Fibroblast of peridontal ligament (primary cell): Measurements from ENCODE around the gene TBXA2R.
A peak's percentile ranks its signal among the peaks of the same experiment; 100 is the strongest.
"Not testable (repeated sequence)": the region's sequence is repeated elsewhere in the genome, so short reads cannot be mapped to it uniquely, and the experiment has no call there.

Experiments
- DNase-seq: peaks from one replicate; pipeline ENCODE4 v3.0.0-alpha.2; 2010; ENCODE audit errors: extremely low read depth

Gene TBXA2R

DNA sequence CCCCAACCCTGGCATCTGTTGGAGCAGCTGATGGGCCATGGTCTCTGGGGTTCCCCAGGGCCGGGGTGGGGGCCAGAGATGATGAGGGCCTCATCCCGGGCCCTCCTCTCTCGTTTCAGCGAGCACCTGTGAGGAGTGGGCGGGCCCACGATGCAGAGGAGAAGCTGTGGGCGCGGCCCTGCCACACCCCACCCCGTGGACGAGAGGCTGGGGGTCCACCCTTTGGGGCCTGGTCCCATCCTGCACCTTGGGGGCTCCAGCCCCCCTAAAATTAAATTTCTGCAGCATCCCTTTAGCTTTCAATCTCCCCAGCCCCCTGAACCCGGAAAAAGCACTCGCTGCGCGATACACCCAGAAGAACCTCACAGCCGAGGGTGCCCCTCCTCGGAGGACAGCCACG, 28.3 kb downstream of the TBXA2R start:
- DNase-seq, result no peak

DNA sequence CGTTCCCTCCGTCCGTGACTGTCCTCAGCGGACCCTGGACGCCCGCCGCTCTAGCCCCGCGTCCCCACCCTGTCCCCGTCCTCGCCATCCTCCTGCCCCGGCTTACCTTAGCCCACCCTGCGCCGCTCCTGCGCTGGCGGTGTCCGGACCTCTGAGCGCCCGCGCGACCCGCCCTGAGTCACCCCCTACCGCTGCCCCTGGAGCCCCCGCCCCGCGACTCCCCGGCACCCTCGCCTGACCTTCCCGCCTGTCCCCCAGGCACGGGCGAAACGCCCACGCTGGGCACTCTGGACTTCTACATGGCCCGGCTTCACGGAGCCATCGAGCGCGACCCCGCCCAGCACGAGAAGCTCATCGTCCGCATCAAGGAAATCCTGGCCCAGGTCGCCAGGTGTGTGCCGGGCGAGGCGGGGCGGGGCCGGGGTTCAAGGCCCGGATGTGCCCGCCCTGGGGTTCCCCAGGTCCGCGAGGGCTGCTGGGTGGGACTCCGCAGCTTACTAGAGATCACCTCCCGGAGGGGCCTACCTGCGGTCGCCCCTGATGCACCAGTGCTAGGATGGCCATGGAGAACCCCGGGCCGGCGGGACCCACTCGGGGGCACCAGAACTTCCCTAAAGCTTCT, 28.8 kb downstream of the TBXA2R start:
- no peak for DNase-seq

DNA sequence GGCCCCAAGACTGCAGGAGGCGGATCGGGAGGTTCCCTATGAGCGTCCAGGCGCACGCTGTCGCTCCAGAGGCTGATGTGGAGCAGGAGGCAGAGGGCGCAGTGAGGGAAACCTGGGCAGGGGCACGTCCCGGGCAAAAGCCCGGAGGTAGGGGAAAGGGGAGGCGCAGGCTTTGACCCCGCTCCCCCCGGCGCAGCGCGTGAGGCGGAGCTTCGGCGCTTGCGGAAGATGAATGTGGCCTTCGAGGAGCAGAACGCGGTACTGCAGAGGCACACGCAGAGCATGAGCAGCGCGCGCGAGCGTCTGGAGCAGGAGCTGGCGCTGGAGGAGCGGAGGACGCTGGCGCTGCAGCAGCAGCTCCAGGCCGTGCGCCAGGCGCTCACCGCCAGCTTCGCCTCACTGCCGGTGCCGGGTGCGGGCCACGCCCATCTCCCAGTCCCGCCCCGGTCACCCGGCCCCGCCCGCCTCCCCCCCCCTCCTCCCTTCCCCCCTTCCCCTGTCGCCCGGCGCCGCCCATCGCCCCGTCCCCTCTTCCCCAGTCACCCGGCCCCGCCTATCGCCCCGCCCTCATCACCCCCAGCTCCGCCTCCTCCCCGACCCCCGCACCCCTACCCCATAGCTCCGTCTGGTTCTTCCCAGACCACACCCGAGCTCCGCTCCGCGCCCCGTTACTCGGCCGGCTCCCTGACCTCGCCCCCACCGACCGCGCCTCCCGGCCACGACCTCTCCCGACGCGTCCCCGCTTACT, 29.8 kb downstream of the TBXA2R start:
- no peak for DNase-seq

- no peak for DNase-seq
These were observed 30.6 kb downstream of the TBXA2R start for GRCh38 chr19:3575949-3576673.

DNA sequence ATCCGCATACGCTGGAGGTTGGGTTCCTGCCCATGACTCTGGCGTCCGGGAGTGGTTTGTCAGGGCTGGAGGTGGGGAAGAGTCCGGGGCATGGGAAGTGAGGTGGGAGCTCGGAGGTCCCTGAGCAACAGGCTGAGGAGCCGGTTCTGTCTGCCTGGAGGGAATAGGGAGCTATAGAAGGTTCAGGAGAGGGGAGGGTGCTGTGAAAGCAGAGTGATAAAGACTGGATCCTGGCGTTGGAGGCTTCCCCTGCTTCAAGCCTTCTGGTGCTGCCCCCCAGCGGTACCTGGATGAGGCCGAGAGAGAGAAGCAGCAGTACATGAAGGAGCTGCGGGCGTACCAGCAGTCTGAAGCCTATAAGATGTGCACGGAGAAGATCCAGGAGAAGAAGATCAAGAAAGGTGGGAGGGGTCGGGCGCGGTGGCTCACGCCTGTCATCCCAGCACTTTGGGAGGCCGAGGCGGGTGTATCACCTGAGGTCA, 31.4 kb downstream of the TBXA2R start:
- DNase-seq, result no peak

DNA sequence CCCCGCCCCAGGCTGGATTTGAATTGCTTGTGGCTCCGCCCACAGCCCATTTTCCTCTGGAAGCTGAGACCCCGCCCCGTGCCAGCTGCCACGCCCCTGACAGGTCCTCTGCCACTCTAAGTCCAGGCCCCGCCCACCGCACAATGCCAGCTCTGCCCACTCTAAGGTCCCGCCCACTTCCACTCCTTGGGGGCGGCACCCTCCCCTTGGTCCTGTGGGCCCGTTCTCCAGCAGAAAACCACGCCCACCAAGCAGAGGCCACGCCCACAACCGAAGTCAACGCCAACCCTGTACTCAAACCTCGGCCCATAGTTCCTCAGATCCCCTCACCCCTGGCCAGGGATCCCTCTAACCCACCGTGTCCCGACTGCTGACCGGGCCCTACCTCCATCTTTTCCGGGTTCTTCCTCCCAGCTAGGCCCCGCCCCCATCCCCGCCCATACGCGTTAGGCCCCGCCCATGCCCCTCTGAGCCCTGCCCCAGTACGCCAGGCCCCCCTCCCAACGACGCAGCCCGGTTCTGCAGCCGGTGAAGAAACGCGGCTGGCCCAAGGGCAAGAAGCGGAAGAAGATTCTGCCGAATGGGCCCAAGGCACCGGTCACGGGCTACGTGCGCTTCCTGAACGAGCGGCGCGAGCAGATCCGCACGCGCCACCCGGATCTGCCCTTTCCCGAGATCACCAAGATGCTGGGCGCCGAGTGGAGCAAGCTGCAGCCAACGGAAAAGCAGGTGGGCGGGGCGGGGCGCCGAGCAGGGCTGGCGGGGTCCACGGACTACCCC, 32.6 kb downstream of the TBXA2R start:
- DNase-seq, result peak; percentile 89

DNA sequence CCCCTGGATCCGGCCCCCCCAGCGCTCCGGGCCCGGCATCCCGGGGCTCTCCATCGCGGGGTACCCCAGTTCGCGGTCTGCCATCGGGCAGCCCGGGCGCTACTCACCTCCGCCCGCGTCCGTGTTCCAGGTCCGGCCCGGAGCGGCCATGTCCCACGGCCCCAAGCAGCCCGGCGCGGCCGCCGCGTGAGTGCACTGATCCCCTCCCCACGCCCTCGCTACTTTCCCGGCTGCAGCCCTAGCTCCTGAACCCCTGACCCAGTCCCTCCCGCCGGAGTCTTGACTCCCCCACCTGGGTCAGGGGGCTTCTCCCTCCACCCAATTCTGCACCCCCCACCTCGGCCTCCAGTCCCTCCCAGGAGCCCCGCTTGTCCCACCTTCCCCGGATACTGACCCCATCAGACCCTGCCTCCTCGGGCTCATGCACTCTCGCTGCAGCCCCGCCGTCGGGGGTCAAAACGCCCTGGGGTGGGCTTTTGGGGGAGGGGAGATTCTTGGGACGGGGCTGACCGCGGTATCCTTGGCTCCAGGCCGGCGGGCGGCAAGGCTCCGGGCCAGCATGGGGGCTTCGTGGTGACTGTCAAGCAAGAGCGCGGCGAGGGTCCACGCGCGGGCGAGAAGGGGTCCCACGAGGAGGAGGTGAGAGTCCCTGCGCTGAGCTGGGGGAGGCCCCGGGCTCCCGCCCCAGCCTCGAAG, 33.4 kb downstream of the TBXA2R start:
- DNase-seq, result no peak

GRCh38 chr19:3572855-3573161, 33.9 kb downstream of the TBXA2R start, which contains the start of gene HMG20B:
TSS of gene HMG20B (plus strand) at chr19:3572944. CDS start at chr19:3573310, 366 bp downstream.
- no peak for DNase-seq

GRCh38 chr19:3572132-3572854, 34.4 kb downstream of the TBXA2R start:
- DNase-seq, result peak; percentile 99

DNA sequence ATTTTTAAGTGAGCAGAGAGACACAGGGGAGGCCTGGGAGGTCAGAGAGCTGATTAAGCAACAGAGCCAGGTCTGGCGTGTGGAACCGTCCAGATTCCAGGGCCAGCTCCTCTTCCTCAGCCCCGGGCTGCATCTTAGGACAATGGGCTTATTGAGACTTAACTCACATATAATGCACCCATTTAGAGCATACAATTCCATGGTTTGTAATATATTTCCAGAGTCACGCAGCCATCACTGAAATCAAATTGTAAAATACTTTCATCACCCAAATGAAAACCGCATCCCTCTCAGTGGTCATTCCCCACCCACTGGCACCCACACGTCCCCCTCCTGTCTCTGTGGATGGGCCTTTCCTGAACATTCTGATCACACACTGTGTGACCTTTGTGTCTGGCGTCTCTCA, 36.1 kb downstream of the TBXA2R start:
- DNase-seq, result no peak

GRCh38 chr19:3570042-3570441, 36.6 kb downstream of the TBXA2R start:
- DNase-seq, result not testable (repeated sequence)

DNA sequence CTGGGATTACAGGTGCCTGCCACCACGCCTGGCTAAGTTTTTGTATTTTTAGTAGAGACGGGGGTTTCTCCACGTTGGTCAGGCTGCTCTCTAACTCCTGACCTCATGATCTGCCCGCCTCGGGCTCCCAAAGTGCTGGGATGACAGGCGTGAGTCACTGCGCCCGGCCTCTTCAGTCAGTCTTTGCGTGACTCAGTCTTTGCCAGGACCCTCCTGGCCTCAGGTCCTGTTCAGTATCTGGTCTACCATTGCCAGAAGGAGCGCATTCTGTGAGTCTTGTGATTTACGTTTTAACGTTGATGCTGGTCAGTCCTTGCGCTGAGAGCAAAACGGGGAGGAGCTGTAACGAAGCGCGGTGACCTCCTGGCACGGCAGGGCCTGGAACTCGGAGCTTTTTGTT, 41.5 kb downstream of the TBXA2R start:
- DNase-seq, result no peak

- no peak for DNase-seq
These were observed 42.8 kb downstream of the TBXA2R start for GRCh38 chr19:3563709-3564524.

DNA sequence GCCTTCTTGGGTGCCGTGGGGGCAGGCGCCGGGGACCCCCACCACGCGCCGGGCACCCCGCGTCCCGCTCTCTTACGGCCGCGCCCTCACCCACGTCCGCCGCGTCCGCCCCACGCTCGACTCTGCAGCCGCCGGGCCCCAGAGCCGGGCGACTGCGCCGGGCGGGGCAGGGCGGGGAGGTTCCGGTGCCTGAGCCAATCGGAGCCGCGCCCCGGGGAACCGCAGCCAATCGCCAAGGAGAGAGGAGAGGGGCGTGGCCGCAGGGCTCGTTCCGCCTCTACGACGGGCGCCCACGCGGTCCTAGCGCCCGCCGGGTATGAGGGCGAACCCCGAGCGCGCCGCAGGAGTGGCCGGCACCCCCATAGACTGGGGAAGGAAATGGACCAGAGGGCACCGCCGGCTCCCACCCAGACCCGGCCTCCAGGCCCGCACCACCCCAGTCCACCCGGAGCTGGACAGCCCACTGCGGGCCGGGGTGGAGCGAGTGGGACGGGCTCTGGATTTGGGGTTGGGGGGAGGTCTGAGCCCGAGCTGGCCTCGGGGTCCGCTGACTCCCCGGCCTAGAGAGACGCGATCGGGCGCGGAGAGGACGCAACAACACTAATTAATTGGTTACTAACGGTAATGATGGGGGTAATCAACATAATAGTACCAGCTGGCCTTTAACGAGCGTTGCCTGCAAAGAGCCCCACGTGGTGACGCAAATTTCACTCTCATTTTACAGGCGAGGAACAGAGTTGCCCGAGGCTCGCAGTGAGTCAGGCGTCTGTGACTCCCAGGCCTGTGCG, 49.0 kb downstream of the TBXA2R start, which contains the start of gene MFSD12:
MFSD12 (minus strand) TSS at position 126 of the 788 bp plus-strand sequence. CDS start 183 bp downstream, outside the sequence.
- DNase-seq, result peak; percentile 87

DNA sequence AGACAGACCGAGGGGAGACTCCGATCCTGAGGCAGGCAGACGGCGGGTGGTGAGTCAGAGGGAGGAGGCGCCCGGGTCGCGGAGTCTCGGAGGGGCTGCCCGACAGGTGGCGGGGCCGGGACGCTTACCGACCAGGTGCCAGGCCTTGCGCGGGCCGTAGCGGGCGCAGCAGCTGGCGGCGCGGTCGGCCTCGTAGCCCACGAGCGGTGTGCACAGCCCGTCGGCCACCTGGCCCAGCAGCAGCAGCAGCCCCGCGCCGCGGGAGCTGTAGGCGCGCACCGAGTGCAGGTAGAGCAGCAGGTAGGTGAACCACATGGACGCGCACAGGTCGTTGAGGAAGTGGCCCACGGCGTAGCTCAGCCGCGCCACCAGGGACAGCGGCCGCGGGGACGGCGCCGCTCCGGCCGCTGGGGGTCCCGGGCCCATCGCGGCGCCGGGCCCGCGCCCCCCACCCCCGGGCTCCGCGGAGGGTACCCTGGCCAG, 49.7 kb downstream of the TBXA2R start:
- DNase-seq, result no peak

DNA sequence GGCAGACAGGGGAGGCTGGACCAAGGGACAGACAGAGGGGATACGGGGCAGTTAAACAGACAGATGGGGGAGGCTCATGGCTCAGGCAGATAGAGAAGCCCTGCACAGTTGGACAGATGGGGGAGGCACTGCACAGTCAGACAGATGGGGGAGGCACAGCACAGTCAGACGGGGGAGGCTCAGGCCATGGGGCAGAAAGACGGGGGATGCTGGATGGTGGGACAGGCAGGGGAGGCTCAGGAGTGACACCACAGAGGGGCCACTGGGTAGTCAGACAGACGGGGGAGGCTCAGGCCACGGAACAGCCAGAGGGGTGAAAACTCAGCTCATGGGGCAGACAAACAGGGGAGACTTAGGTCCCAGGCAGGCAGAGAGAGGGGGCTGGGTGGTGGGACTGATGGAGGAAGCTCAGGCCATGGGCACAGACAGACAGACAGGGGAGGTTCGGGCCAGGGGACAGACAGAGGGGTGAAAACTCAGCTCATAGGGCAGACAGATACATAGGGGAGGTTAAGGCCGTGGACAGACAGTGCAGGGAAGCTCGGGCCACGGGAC, 50.2 kb downstream of the TBXA2R start:
- DNase-seq, result no peak

- no peak for DNase-seq
These were observed 50.8 kb downstream of the TBXA2R start for GRCh38 chr19:3555653-3556422.
